Superior temporal gyrus (tissue), 1 donor: ENCODE measurements around the gene MPDZ.
"Not testable (repeated sequence)": the region's sequence is repeated elsewhere in the genome, so short reads cannot be mapped to it uniquely, and the experiment has no call there.

ENCODE experiments used
- DNase-seq: peaks from one replicate; pipeline ENCODE4 v3.0.0-alpha.2; 2016; ENCODE audit errors: extremely low spot score

MPDZ gene

GRCh38 chr9:13268469-13268868 is 11.0 kb downstream of the MPDZ start:
- no peak for DNase-seq

GRCh38 chr9:13267743-13268142 is 11.7 kb downstream of the MPDZ start:
- DNase-seq: no peak

DNA sequence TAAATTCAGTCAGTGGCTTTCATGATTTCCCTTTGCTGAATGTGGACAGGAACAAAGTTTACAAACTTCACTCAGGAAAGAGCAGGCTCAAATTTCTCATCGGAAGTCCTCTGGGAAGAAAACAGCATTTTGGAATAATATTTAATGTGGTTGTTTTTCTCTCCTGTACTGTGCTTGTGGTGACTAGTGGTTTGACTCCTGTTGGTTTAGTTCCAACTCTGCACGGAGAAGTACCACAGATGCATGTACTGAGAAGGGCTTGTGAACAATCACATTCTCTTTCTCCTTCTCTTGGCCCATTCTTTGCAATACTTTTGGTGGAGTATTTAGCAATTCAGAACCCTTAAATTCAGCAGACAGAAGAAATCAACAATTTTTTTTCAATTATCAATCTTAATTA is 13.3 kb downstream of the MPDZ start:
- DNase-seq: no peak

DNA sequence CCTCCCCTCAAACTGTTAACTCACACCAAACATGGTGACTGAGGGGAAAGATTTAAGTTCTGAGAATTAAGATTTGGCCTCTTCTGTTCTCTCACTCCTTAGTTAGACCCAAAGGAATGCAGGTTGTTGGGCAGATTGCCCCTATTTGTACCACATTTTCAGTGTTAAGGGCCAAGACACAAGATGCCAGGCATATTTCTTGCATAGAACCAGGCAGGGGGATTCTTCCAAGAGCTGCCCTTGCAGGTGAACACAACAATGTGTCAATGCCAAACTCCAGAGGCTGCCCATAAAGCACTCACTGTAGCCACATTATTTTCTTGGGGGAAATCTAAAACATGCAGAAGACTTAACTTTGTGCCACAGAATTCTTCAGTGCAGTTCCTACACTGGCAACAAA is 14.7 kb downstream of the MPDZ start:
- DNase-seq: no peak

DNA sequence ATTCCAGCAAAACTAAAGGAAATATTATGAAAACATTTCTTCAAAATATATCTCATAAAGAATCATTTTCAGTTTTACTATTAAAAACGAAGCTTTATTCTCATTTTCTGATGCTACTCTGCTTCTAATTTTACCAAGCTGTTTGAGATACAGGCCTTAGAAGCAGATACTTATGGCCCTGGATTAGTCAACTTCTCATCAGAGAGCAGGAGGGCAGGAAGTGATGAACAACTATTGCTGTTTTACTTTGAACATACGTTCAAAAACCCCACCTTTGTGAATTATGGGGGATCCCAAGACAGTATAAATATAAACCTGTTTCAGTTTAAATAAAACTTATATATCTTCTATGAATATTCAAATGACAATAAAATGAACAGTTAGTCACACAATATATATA is 16.0 kb downstream of the MPDZ start:
- DNase-seq: no peak

GRCh38 chr9:13252852-13253251 is 26.6 kb downstream of the MPDZ start:
- no peak for DNase-seq

GRCh38 chr9:13244181-13244580 is 35.3 kb downstream of the MPDZ start:
- DNase-seq: no peak

- no peak for DNase-seq
Observed at GRCh38 chr9:13241283-13241682, 38.2 kb downstream of the MPDZ start.

GRCh38 chr9:13239660-13240059 is 39.8 kb downstream of the MPDZ start:
- no peak for DNase-seq

- no peak for DNase-seq
Observed at GRCh38 chr9:13239208-13239607, 40.3 kb downstream of the MPDZ start.

GRCh38 chr9:13234932-13235331 is 44.6 kb downstream of the MPDZ start:
- DNase-seq: no peak

DNA sequence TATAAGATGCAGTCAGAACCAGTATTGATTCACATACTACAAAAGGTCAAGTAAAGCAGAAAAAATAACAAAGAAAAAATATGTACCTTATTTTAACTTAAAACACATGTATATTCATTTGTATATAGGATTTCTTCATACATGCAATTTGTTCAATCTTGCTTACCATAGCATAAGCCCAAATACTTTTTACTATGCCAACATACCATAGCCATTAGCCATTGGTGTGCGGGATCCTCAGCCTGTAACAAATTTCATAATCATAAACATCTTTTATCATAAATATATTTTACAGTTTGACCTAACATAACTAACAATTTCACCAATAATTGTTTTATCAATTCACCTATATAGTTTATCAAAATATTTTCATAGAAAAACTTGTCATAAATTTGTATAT is 51.1 kb downstream of the MPDZ start:
- DNase-seq: no peak

DNA sequence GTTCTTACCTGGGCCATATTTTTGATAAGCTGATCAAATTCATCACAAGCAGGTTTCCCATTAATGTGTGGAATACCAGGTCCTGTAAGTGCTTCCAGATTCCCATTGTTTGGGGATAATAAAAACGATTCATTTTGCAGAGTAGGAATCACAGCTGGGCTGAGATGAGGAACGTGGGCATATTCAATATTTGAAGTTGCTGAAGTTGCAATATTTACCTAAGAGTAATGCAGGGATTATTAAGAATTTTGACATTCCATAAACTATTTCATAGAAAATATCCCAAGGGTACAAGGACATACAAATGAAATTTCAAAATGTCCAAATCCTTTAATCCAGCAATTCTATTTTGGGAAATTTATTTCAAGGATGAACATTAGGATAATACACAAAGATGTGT is 55.1 kb downstream of the MPDZ start:
- no peak for DNase-seq

GRCh38 chr9:13222733-13223132 is 56.8 kb downstream of the MPDZ start:
- not testable (repeated sequence) for DNase-seq

GRCh38 chr9:13221741-13222140 is 57.8 kb downstream of the MPDZ start:
- no peak for DNase-seq

DNA sequence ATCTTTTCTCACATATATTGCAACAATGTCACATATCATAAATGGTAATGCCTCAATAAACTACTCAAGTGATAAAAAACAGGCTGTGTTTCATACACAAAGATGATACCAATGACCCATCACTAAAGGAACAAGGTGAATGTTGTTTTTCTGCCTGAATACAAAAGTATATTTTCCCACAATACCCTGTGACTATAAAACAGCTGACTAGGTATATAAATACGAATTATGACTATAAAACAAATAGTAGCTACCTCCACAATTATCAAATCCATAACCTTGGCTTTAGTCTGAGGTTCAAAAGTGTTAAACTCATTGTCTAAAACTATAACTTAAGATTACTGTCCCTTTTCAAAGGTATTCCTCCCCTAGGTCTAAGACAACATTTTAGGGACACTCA is 58.7 kb downstream of the MPDZ start:
- no peak for DNase-seq

DNA sequence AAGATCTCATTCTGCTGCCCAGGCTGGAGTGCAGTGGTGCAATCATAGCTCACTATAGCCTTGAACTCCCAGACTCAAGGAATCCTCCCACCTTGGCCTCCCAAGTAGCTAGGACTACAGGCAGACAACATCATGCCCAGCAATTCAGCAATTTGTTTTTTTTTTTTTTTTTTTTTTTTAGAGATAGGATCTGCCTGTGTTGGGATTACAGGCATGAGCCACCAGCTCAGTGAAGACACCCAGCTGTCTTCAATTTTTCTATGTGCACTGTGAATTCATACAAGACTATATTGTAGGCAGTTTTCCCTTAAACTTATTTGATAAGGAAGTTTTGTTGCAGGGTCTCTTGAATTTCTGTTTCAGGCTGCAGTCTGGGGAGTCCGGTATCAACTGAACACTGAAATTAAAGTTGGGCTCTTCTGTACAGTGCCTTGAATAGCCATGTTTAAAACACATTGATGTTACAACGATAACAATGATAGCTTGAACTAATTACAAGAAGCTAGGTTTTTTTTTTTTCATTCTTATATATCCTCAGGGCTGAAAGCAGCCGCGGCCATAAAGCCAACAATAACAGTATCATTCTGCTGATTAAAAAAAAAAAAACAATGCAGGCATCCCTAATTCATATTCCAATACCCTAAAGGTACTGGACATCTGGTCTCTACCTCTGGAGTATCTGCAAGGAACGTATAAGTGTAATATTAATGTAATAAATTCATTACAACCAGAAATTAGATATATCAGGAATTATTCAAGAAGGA is 63.5 kb downstream of the MPDZ start:
- no peak for DNase-seq

GRCh38 chr9:13213998-13214397 is 65.5 kb downstream of the MPDZ start:
- DNase-seq: no peak

- DNase-seq: peak; percentile 48
Observed at GRCh38 chr9:13213337-13213736, 66.2 kb downstream of the MPDZ start.

- no peak for DNase-seq
Observed at GRCh38 chr9:13210306-13210705, 69.2 kb downstream of the MPDZ start.

DNA sequence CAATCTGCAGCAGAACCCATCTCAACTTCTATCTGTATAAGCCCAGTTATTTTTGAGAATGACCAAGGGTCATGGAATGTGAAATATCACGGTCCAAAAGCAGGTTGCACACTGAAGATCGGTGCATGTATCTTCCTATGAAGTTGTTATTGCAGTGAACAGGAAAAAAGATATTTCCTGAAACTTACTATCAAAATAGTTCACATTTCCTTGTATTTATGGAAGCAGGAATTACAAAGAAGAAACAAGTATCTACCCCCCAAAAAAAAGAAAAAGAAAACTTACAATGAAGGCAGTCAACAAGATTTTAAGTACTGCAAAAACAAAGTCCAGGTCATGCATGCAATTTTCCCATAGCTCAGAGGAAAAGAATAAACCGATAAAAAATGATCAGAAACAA is 70.0 kb downstream of the MPDZ start:
- no peak for DNase-seq

- no peak for DNase-seq
Observed at GRCh38 chr9:13205824-13206223, 73.7 kb downstream of the MPDZ start.

DNA sequence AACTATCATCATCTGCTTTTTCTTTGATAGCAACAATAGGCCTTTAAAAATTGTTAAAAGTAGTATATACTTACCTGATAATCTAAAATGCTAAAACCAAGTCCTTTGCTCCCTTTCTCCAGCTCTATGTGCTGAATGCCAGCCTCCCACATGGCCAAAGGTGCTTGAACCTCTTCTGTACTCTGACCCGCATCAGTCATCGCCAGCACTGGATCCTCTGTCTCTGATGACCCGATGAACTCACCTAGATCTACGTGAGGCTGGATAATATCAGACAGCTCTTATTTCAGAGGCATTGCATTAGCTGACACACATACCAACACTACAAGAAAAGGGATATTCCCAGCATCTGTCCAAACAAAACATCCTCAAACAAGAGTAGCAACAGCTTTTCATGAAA is 89.5 kb downstream of the MPDZ start:
- no peak for DNase-seq

GRCh38 chr9:13189362-13189761 is 90.1 kb downstream of the MPDZ start:
- no peak for DNase-seq
